Liver (tissue), 3 donors: ENCODE measurements around the gene CD14.

Experiments
- FOXA1 ChIP-seq: IDR thresholded peaks from 2 replicates; pipeline ENCODE4 v1.6.1; 2016; ENCODE audit warnings: antibody characterized with exemption
- GABPA ChIP-seq, 2 donors: IDR thresholded peaks in 1 of 2; conservative IDR thresholded peaks in 1 of 2; 2 replicates each; pipeline ENCODE4 v1.6.1; 2016; ENCODE audit warnings: antibody characterized with exemption in 2 of 2, mild to moderate bottlenecking in 1 of 2, moderate library complexity in 1 of 2
- HNF4A ChIP-seq, 2 donors: conservative IDR thresholded peaks; 2 replicates each; pipeline ENCODE4 v1.6.1; 2016; ENCODE audit warnings: antibody characterized with exemption in 2 of 2, mild to moderate bottlenecking in 2 of 2
- JUND ChIP-seq, 2 donors: IDR thresholded peaks; 2 replicates each; pipeline ENCODE4 v1.6.1; 2016; ENCODE audit warnings: antibody characterized with exemption in 2 of 2
- RAD21 ChIP-seq, 2 donors: IDR thresholded peaks; 2 replicates each; pipeline ENCODE4 v1.6.1; 2016; ENCODE audit warnings: antibody characterized with exemption in 2 of 2, mild to moderate bottlenecking in 2 of 2
- RXRA ChIP-seq, 2 donors: IDR thresholded peaks; 2 replicates each; pipeline ENCODE4 v1.6.1; 2017 to 2018; ENCODE audit warnings: antibody characterized with exemption in 2 of 2, mild to moderate bottlenecking in 1 of 2
- TAF1 ChIP-seq: conservative IDR thresholded peaks from 2 replicates; pipeline ENCODE4 v1.6.1; 2016; ENCODE audit warnings: antibody characterized with exemption, mild to moderate bottlenecking
- YY1 ChIP-seq: IDR thresholded peaks from 2 replicates; pipeline ENCODE4 v1.6.1; 2016; ENCODE audit warnings: antibody characterized with exemption, mild to moderate bottlenecking
- TF ChIP-seq, protein P1 (sequence below): fragments of 150-350 bp; IDR thresholded peaks from 2 replicates; pipeline ENCODE4 v1.5.1; 2017; ENCODE audit warnings: improper control_type of control experiment, low read depth, low read length; ENCODE audit not compliant: missing input control
- TF ChIP-seq, protein P2 (sequence below): IDR thresholded peaks from 2 replicates; pipeline ENCODE4 v1.6.1; 2016; ENCODE audit warnings: antibody characterized with exemption
- TF ChIP-seq, protein P3 (sequence below): IDR thresholded peaks from 2 replicates; pipeline ENCODE4 v1.6.1; 2016; ENCODE audit warnings: antibody characterized with exemption
- TF ChIP-seq, protein P4 (sequence below): IDR thresholded peaks from 2 replicates; pipeline ENCODE4 v1.6.1; 2016; ENCODE audit warnings: antibody characterized with exemption, mild to moderate bottlenecking
- donor health status: healthy.
- donor health status: healthy.

DNA sequence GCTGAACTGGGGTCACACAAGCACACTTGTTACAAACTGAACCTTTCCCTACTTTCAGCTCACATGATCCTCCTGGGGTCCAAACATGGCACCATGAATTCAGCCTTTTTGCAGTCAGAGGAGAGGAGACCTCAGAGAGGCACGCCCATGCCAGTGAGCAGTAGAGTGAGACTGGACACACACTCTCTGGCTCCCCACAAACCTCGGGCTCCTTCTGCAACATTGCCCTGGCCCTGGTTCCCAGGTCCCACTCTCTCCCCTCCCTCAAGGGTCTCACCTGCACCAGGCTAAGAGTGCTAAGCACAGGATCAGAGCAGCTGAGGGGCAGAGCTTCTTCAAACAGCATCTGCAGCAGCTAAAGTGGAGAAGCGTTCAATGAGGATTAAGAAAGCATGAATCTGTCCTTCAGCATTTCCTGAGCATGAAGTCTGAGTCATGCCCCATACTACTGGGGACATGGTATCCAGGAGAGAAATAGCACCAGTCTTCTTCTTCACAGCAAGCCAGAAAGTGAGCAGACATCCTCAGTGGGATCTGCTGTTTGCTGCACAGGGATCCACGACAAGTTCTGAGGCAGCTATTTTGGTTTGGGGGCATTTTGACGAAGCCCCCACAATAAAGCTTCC, 41.1 kb downstream of the CD14 start:
- TF ChIP-seq, protein P1, sequence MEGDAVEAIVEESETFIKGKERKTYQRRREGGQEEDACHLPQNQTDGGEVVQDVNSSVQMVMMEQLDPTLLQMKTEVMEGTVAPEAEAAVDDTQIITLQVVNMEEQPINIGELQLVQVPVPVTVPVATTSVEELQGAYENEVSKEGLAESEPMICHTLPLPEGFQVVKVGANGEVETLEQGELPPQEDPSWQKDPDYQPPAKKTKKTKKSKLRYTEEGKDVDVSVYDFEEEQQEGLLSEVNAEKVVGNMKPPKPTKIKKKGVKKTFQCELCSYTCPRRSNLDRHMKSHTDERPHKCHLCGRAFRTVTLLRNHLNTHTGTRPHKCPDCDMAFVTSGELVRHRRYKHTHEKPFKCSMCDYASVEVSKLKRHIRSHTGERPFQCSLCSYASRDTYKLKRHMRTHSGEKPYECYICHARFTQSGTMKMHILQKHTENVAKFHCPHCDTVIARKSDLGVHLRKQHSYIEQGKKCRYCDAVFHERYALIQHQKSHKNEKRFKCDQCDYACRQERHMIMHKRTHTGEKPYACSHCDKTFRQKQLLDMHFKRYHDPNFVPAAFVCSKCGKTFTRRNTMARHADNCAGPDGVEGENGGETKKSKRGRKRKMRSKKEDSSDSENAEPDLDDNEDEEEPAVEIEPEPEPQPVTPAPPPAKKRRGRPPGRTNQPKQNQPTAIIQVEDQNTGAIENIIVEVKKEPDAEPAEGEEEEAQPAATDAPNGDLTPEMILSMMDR: no peak
- no peak for TF ChIP-seq HNF4A (conservative IDR thresholded peaks at IDR 0.05)
- TF ChIP-seq, protein P2, sequence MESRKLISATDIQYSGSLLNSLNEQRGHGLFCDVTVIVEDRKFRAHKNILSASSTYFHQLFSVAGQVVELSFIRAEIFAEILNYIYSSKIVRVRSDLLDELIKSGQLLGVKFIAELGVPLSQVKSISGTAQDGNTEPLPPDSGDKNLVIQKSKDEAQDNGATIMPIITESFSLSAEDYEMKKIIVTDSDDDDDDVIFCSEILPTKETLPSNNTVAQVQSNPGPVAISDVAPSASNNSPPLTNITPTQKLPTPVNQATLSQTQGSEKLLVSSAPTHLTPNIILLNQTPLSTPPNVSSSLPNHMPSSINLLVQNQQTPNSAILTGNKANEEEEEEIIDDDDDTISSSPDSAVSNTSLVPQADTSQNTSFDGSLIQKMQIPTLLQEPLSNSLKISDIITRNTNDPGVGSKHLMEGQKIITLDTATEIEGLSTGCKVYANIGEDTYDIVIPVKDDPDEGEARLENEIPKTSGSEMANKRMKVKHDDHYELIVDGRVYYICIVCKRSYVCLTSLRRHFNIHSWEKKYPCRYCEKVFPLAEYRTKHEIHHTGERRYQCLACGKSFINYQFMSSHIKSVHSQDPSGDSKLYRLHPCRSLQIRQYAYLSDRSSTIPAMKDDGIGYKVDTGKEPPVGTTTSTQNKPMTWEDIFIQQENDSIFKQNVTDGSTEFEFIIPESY: no peak
- TF ChIP-seq GABPA (IDR thresholded peaks at IDR 0.05 in 1 of 2, conservative IDR thresholded peaks at IDR 0.05 in 1 of 2): no peak
- TF ChIP-seq, protein P3, sequence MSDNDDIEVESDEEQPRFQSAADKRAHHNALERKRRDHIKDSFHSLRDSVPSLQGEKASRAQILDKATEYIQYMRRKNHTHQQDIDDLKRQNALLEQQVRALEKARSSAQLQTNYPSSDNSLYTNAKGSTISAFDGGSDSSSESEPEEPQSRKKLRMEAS: no peak
- no peak for TF ChIP-seq YY1
- TF ChIP-seq, protein P4, sequence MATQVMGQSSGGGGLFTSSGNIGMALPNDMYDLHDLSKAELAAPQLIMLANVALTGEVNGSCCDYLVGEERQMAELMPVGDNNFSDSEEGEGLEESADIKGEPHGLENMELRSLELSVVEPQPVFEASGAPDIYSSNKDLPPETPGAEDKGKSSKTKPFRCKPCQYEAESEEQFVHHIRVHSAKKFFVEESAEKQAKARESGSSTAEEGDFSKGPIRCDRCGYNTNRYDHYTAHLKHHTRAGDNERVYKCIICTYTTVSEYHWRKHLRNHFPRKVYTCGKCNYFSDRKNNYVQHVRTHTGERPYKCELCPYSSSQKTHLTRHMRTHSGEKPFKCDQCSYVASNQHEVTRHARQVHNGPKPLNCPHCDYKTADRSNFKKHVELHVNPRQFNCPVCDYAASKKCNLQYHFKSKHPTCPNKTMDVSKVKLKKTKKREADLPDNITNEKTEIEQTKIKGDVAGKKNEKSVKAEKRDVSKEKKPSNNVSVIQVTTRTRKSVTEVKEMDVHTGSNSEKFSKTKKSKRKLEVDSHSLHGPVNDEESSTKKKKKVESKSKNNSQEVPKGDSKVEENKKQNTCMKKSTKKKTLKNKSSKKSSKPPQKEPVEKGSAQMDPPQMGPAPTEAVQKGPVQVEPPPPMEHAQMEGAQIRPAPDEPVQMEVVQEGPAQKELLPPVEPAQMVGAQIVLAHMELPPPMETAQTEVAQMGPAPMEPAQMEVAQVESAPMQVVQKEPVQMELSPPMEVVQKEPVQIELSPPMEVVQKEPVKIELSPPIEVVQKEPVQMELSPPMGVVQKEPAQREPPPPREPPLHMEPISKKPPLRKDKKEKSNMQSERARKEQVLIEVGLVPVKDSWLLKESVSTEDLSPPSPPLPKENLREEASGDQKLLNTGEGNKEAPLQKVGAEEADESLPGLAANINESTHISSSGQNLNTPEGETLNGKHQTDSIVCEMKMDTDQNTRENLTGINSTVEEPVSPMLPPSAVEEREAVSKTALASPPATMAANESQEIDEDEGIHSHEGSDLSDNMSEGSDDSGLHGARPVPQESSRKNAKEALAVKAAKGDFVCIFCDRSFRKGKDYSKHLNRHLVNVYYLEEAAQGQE: no peak
- TF ChIP-seq FOXA1: no peak
- TF ChIP-seq TAF1: no peak
- no peak for TF ChIP-seq RAD21 (IDR thresholded peaks at IDR 0.05)
- TF ChIP-seq JUND (IDR thresholded peaks at IDR 0.05): no peak
- TF ChIP-seq RXRA (IDR thresholded peaks at IDR 0.05): no peak
